ENCODE results near the gene RSL1D1.

DNA sequence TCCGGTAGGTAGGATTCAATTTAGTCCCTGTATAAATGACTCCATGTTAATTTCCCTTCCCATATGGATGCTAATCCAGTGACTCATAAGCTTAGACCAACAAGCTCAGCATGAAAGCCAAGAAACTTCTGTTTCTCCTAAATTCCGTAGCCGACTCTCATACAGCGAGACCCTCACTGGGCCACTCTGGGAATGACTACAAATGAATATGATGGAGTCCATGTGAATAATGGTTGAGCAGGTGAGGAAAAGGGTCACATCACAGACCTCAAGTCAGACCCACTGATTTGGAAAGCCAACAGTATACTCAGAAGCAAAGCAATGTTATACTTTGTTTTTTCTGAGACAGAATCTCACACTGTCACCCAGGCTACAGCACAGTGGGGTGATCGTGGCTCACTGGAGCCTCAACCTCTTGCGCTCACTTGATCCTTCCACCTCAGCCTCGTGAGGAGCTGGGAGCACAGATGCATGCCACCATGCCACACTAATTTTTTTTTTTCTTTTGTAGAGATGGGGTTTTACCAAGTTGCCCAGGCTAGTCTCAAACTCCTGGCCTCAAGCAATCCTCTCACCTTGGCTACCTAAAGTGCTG lies 14.6 kb downstream of the RSL1D1 start:
- TF ChIP-seq, protein P1, sequence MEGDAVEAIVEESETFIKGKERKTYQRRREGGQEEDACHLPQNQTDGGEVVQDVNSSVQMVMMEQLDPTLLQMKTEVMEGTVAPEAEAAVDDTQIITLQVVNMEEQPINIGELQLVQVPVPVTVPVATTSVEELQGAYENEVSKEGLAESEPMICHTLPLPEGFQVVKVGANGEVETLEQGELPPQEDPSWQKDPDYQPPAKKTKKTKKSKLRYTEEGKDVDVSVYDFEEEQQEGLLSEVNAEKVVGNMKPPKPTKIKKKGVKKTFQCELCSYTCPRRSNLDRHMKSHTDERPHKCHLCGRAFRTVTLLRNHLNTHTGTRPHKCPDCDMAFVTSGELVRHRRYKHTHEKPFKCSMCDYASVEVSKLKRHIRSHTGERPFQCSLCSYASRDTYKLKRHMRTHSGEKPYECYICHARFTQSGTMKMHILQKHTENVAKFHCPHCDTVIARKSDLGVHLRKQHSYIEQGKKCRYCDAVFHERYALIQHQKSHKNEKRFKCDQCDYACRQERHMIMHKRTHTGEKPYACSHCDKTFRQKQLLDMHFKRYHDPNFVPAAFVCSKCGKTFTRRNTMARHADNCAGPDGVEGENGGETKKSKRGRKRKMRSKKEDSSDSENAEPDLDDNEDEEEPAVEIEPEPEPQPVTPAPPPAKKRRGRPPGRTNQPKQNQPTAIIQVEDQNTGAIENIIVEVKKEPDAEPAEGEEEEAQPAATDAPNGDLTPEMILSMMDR (conservative IDR thresholded peaks at IDR 0.05; ENCODE audit: low read length), result no peak
- TF ChIP-seq EZH2phosphoT487 (IDR thresholded peaks at IDR 0.05; ENCODE audit: borderline replicate concordance), result no peak

All from Loucy (cell line).